CD4-positive, alpha-beta T cell treated with Interleukin-6 for 4 hours (primary cell): ENCODE data around the gene GRB7.
"Not testable (repeated sequence)": the region's sequence is repeated elsewhere in the genome, so short reads cannot be mapped to it uniquely, and the experiment has no call there.

Experiments used
- DNase-seq: peaks from one replicate; pipeline ENCODE4 v3.0.0-alpha.2; 2020; ENCODE audit warnings: mixed read lengths

Gene GRB7

GRCh38 chr17:39709998-39710964 is 27.5 kb upstream of the GRB7 start:
- DNase-seq = no peak

GRCh38 chr17:39711071-39711470 is 26.7 kb upstream of the GRB7 start:
- DNase-seq = not testable (repeated sequence)

GRCh38 chr17:39711851-39712250 is 25.9 kb upstream of the GRB7 start:
- no peak for DNase-seq

GRCh38 chr17:39714234-39714633 is 23.5 kb upstream of the GRB7 start:
- no peak for DNase-seq

GRCh38 chr17:39715375-39716072 is 22.2 kb upstream of the GRB7 start:
- no peak for DNase-seq

GRCh38 chr17:39716073-39716818 is 21.5 kb upstream of the GRB7 start:
- DNase-seq = no peak

GRCh38 chr17:39716879-39717536 is 20.7 kb upstream of the GRB7 start:
- no peak for DNase-seq

- no peak for DNase-seq
Measured at GRCh38 chr17:39717660-39718059, 20.1 kb upstream of the GRB7 start.

GRCh38 chr17:39719563-39720355 is 18.0 kb upstream of the GRB7 start:
- no peak for DNase-seq

GRCh38 chr17:39722104-39722503 is 15.6 kb upstream of the GRB7 start:
- DNase-seq = no peak

- no peak for DNase-seq
Measured at GRCh38 chr17:39722965-39723848, 14.5 kb upstream of the GRB7 start.

- DNase-seq = no peak
Measured at GRCh38 chr17:39724731-39725130, 13.0 kb upstream of the GRB7 start.

- DNase-seq = not testable (repeated sequence)
Measured at GRCh38 chr17:39725923-39726322, 11.8 kb upstream of the GRB7 start.

GRCh38 chr17:39726617-39727016 is 11.1 kb upstream of the GRB7 start:
- DNase-seq = no peak

GRCh38 chr17:39727556-39727955 is 10.2 kb upstream of the GRB7 start:
- DNase-seq = no peak

- DNase-seq = no peak
Measured at GRCh38 chr17:39729280-39729851, 8.4 kb upstream of the GRB7 start.

GRCh38 chr17:39730095-39730921 is 7.4 kb upstream of the GRB7 start, which contains the start of gene MIEN1:
TSS of gene MIEN1 (minus strand) at chr17:39730532. CDS start at chr17:39730495, 37 bp downstream.
- peak; percentile 94 for DNase-seq

- DNase-seq = no peak
Measured at GRCh38 chr17:39732586-39732985, 5.2 kb upstream of the GRB7 start.

GRCh38 chr17:39735882-39736281 is 1.9 kb upstream of the GRB7 start:
- no peak for DNase-seq
